ENCODE results near the gene CPNE6.
"Not testable (repeated sequence)": the region's sequence is repeated elsewhere in the genome, so short reads cannot be mapped to it uniquely, and the experiment has no call there.

CPNE6 gene

DNA sequence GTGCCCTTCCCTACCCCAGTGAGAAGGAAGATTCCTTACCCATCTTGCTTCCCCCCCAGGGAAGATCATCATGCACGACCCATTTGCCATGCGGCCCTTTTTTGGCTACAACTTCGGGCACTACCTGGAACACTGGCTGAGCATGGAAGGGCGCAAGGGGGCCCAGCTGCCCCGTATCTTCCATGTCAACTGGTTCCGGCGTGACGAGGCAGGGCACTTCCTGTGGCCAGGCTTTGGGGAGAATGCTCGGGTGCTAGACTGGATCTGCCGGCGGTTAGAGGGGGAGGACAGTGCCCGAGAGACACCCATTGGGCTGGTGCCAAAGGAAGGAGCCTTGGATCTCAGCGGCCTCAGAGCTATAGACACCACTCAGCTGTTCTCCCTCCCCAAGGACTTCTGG lies 32.1 kb downstream of the CPNE6 start:
- no peak overlapping the region for H3K4me2 ChIP-seq (ENCODE audit: low read depth, low read length)
- no peak overlapping the region for H2AFZ ChIP-seq (ENCODE audit: low read length)
- no peaks in the 10 kb centered on the region for H3K9me3 ChIP-seq (replicated peaks; ENCODE audit: insufficient read depth, low read length)
- H3K9ac ChIP-seq (ENCODE audit: low read length) = no peak overlapping the region
- H3K27me3 ChIP-seq (replicated peaks; ENCODE audit: insufficient read depth, low read length) = no peaks in the 10 kb centered on the region
- no peak overlapping the region for H3K27ac ChIP-seq (ENCODE audit: low read length)
- H3K4me3 ChIP-seq (ENCODE audit: low read length) = no peak overlapping the region
- no peaks in the 10 kb centered on the region for H3F3A ChIP-seq (ENCODE audit: insufficient read depth, low read length)
- H3K4me1 ChIP-seq (ENCODE audit: low read length) = no peaks in the 10 kb centered on the region
- no peaks in the 10 kb centered on the region for H4K20me1 ChIP-seq (ENCODE audit: insufficient read depth, low read length)
- H3K36me3 ChIP-seq (replicated peaks; ENCODE audit: insufficient read depth, low read length) = no peaks in the 10 kb centered on the region
- no peak for DNase-seq
- H3K79me2 ChIP-seq (ENCODE audit: low read length) = no peaks in the 10 kb centered on the region
- TF ChIP-seq EZH2 (optimal IDR thresholded peaks at IDR 0.05; ENCODE audit: low read depth, low read length) = no peak
- TF ChIP-seq, protein P1, sequence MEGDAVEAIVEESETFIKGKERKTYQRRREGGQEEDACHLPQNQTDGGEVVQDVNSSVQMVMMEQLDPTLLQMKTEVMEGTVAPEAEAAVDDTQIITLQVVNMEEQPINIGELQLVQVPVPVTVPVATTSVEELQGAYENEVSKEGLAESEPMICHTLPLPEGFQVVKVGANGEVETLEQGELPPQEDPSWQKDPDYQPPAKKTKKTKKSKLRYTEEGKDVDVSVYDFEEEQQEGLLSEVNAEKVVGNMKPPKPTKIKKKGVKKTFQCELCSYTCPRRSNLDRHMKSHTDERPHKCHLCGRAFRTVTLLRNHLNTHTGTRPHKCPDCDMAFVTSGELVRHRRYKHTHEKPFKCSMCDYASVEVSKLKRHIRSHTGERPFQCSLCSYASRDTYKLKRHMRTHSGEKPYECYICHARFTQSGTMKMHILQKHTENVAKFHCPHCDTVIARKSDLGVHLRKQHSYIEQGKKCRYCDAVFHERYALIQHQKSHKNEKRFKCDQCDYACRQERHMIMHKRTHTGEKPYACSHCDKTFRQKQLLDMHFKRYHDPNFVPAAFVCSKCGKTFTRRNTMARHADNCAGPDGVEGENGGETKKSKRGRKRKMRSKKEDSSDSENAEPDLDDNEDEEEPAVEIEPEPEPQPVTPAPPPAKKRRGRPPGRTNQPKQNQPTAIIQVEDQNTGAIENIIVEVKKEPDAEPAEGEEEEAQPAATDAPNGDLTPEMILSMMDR (IDR thresholded peaks at IDR 0.05; ENCODE audit: low read length) = no peak
- no peaks in the 10 kb centered on the region for H3K9me2 ChIP-seq (replicated peaks; ENCODE audit: insufficient read depth, low read length)

DNA sequence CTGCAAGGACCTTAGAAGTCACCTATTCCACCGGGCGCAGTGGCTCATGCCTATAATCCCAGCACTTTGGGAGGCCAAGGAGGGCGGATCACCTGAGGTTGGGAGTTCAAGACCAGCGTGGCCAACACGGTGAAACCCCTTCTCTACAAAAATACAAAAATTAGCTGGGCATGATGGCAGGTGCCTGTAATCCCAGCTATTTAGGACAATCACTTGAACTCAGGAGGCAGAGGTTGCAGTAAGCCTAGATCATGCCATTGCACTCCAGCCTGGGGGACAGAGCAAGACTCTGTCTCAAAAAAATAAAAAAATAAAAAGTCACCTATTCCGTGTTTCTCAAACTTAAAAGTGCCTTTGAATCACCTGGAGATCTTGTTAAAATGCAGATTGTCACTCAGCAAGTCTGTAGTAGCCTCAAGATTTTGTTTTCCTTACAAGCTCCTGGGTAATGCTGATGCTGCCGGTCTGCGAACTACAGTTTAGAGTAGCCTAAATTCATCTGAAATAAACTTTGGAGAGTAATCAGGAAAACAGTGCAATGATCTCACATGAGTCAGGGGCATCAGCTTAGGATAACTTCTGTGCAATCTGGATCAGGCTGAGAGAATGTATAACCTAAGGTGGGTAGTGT lies 34.4 kb downstream of the CPNE6 start:
- H3K27ac ChIP-seq (ENCODE audit: low read length); H3K79me2 ChIP-seq (ENCODE audit: low read length); H4K20me1 ChIP-seq (ENCODE audit: insufficient read depth, low read length); H3K36me3 ChIP-seq (replicated peaks; ENCODE audit: insufficient read depth, low read length); H2AFZ ChIP-seq (ENCODE audit: low read length); H3K9me2 ChIP-seq (replicated peaks; ENCODE audit: insufficient read depth, low read length); H3K9ac ChIP-seq (ENCODE audit: low read length); H3K4me2 ChIP-seq (ENCODE audit: low read depth, low read length); H3K9me3 ChIP-seq (replicated peaks; ENCODE audit: insufficient read depth, low read length); DNase-seq; H3K4me3 ChIP-seq (ENCODE audit: low read length); H3K27me3 ChIP-seq (replicated peaks; ENCODE audit: insufficient read depth, low read length): not testable (repeated sequence)
- H3F3A ChIP-seq (ENCODE audit: insufficient read depth, low read length) = peaks cover 11% of the 10 kb centered on the region
- peaks cover 15% of the 10 kb centered on the region for H3K4me1 ChIP-seq (ENCODE audit: low read length)

- Histone ChIP-seq H3K4me3 (ENCODE audit: low read length) (no peak overlapping the region), H3K27ac (ENCODE audit: low read length) (no peak overlapping the region), H2AFZ (ENCODE audit: low read length) (no peak overlapping the region), H3K9me2 (replicated peaks; ENCODE audit: insufficient read depth, low read length) (no peaks in the 10 kb centered on the region), H3K9ac (ENCODE audit: low read length) (no peak overlapping the region), H3K4me2 (ENCODE audit: low read depth, low read length) (no peak overlapping the region), H3K4me1 (ENCODE audit: low read length) (peaks cover 18% of the 10 kb centered on the region), H4K20me1 (ENCODE audit: insufficient read depth, low read length) (no peaks in the 10 kb centered on the region), H3K79me2 (ENCODE audit: low read length) (no peaks in the 10 kb centered on the region), H3K9me3 (replicated peaks; ENCODE audit: insufficient read depth, low read length) (no peaks in the 10 kb centered on the region), H3F3A (ENCODE audit: insufficient read depth, low read length) (peaks cover 12% of the 10 kb centered on the region), H3K36me3 (replicated peaks; ENCODE audit: insufficient read depth, low read length) (no peaks in the 10 kb centered on the region), H3K27me3 (replicated peaks; ENCODE audit: insufficient read depth, low read length) (no peaks in the 10 kb centered on the region)
- TF ChIP-seq, protein P1 (IDR thresholded peaks at IDR 0.05; ENCODE audit: low read length) = no peak
- no peak for TF ChIP-seq EZH2phosphoT487 (IDR thresholded peaks at IDR 0.05; ENCODE audit: low read length)
- TF ChIP-seq EZH2 (optimal IDR thresholded peaks at IDR 0.05; ENCODE audit: low read depth, low read length) = no peak
- DNase-seq = no peak
Observed at GRCh38 chr14:24106672-24107271, 35.4 kb downstream of the CPNE6 start.

GRCh38 chr14:24108336-24108874 lies 37.0 kb downstream of the CPNE6 start:
- Histone ChIP-seq H3K79me2 (ENCODE audit: low read length) (no peaks in the 10 kb centered on the region), H4K20me1 (ENCODE audit: insufficient read depth, low read length) (no peaks in the 10 kb centered on the region), H3K4me1 (ENCODE audit: low read length) (peaks cover 18% of the 10 kb centered on the region), H2AFZ (ENCODE audit: low read length) (no peak overlapping the region), H3F3A (ENCODE audit: insufficient read depth, low read length) (peaks cover 14% of the 10 kb centered on the region), H3K9me2 (replicated peaks; ENCODE audit: insufficient read depth, low read length) (no peaks in the 10 kb centered on the region), H3K27me3 (replicated peaks; ENCODE audit: insufficient read depth, low read length) (no peaks in the 10 kb centered on the region), H3K27ac (ENCODE audit: low read length) (peak overlapping the region; percentile 43; the same call in 1 of the 2 replicates), H3K9ac (ENCODE audit: low read length) (no peak overlapping the region), H3K4me2 (ENCODE audit: low read depth, low read length) (no peak overlapping the region), H3K9me3 (replicated peaks; ENCODE audit: insufficient read depth, low read length) (no peaks in the 10 kb centered on the region), H3K4me3 (ENCODE audit: low read length) (no peak overlapping the region), H3K36me3 (replicated peaks; ENCODE audit: insufficient read depth, low read length) (no peaks in the 10 kb centered on the region)
- DNase-seq = no peak
- TF ChIP-seq, protein P1 (IDR thresholded peaks at IDR 0.05; ENCODE audit: low read length) = no peak
- no peak for TF ChIP-seq EZH2phosphoT487 (IDR thresholded peaks at IDR 0.05; ENCODE audit: low read length)
- no peak for TF ChIP-seq EZH2 (optimal IDR thresholded peaks at IDR 0.05; ENCODE audit: low read depth, low read length)
